Liver (tissue), 9 donors: ENCODE measurements around the gene AP2A2. TPM values are rescaled to one million over a fixed set of nuclear protein-coding genes. Genes with fewer than 3 reads are reported as not detected.

Experiments
- DNase-seq: peaks from one replicate; pipeline ENCODE4 v3.0.0-alpha.2; 2017; ENCODE audit warnings: low spot score
- H3K27ac ChIP-seq, 2 donors: one replicate each; pipeline ENCODE4 v1.7.0; 2013; ENCODE audit warnings: inconsistent platforms in 2 of 2, low read length in 2 of 2, control low read depth in 1 of 2, low read depth in 1 of 2, mild to moderate bottlenecking in 1 of 2
- H3K27me3 ChIP-seq, 4 donors: one replicate each; pipeline versions ENCODE4 v1.6.1 to v1.7.0; 2013; ENCODE audit warnings: low read length in 3 of 4, inconsistent platforms in 1 of 4, mild to moderate bottlenecking in 1 of 4, moderate library complexity in 1 of 4; ENCODE audit not compliant: control insufficient read depth in 4 of 4, insufficient read depth in 4 of 4
- H3K36me3 ChIP-seq, 4 donors: one replicate each; pipeline versions ENCODE4 v1.6.1 to v1.7.0; 2013; ENCODE audit warnings: low read length in 3 of 4, mild to moderate bottlenecking in 3 of 4, low read depth in 1 of 4, moderate library complexity in 1 of 4; ENCODE audit not compliant: control insufficient read depth in 4 of 4, insufficient read depth in 3 of 4
- H3K4me1 ChIP-seq, 4 donors: one replicate each; pipeline versions ENCODE4 v1.6.1 to v1.7.0; 2013; ENCODE audit warnings: low read length in 3 of 4, mild to moderate bottlenecking in 3 of 4, moderate library complexity in 1 of 4; ENCODE audit not compliant: control insufficient read depth in 4 of 4, insufficient read depth in 4 of 4
- H3K4me3 ChIP-seq, 3 donors: one replicate each; pipeline versions ENCODE4 v1.6.1 to v1.7.0; 2013; ENCODE audit warnings: low read length in 3 of 3, control low read depth in 1 of 3, low read depth in 1 of 3, mild to moderate bottlenecking in 1 of 3
- H3K9ac ChIP-seq, 2 donors: one replicate each; pipeline ENCODE4 v1.7.0; 2013; ENCODE audit warnings: low read length in 2 of 2, mild to moderate bottlenecking in 2 of 2, moderate library complexity in 2 of 2, control low read depth in 1 of 2, low read depth in 1 of 2
- H3K9me3 ChIP-seq, 4 donors: one replicate each; pipeline versions ENCODE4 v1.6.1 to v1.7.0; 2013; ENCODE audit warnings: low read length in 3 of 4; ENCODE audit not compliant: control insufficient read depth in 4 of 4
- ATF3 ChIP-seq: IDR thresholded peaks from 2 replicates; pipeline ENCODE4 v1.6.1; 2016; ENCODE audit warnings: antibody characterized with exemption
- CTCF ChIP-seq: fragments of 150-350 bp; IDR thresholded peaks from 2 replicates; pipeline ENCODE4 v1.5.1; 2017; ENCODE audit warnings: improper control_type of control experiment, low read depth, low read length; ENCODE audit not compliant: missing input control
- EGR1 ChIP-seq, 2 donors: IDR thresholded peaks; 2 replicates each; pipeline ENCODE4 v1.6.1; 2016 to 2018; ENCODE audit warnings: antibody characterized with exemption in 2 of 2, low read depth in 2 of 2
- FOXA1 ChIP-seq: IDR thresholded peaks from 2 replicates; pipeline ENCODE4 v1.6.1; 2016; ENCODE audit warnings: antibody characterized with exemption
- HNF4A ChIP-seq, 2 donors: conservative IDR thresholded peaks; 2 replicates each; pipeline ENCODE4 v1.6.1; 2016; ENCODE audit warnings: antibody characterized with exemption in 2 of 2, mild to moderate bottlenecking in 2 of 2
- HNF4G ChIP-seq: IDR thresholded peaks from 2 replicates; pipeline ENCODE4 v1.6.1; 2016; ENCODE audit warnings: antibody characterized with exemption
- JUND ChIP-seq, 2 donors: IDR thresholded peaks; 2 replicates each; pipeline ENCODE4 v1.6.1; 2016; ENCODE audit warnings: antibody characterized with exemption in 2 of 2
- MAX ChIP-seq: IDR thresholded peaks from 2 replicates; pipeline ENCODE4 v1.6.1; 2016; ENCODE audit warnings: antibody characterized with exemption
- RAD21 ChIP-seq, 2 donors: IDR thresholded peaks; 2 replicates each; pipeline ENCODE4 v1.6.1; 2016; ENCODE audit warnings: antibody characterized with exemption in 2 of 2, mild to moderate bottlenecking in 2 of 2
- REST ChIP-seq: IDR thresholded peaks from 2 replicates; pipeline ENCODE4 v1.6.1; 2016; ENCODE audit warnings: antibody characterized with exemption, mild to moderate bottlenecking
- RXRA ChIP-seq, 2 donors: IDR thresholded peaks; 2 replicates each; pipeline ENCODE4 v1.6.1; 2017 to 2018; ENCODE audit warnings: antibody characterized with exemption in 2 of 2, mild to moderate bottlenecking in 1 of 2
- TAF1 ChIP-seq: conservative IDR thresholded peaks from 2 replicates; pipeline ENCODE4 v1.6.1; 2016; ENCODE audit warnings: antibody characterized with exemption, mild to moderate bottlenecking
- YY1 ChIP-seq: IDR thresholded peaks from 2 replicates; pipeline ENCODE4 v1.6.1; 2016; ENCODE audit warnings: antibody characterized with exemption, mild to moderate bottlenecking
- ZBTB33 ChIP-seq: IDR thresholded peaks from 2 replicates; pipeline ENCODE4 v1.6.1; 2016; ENCODE audit warnings: antibody characterized with exemption
- WGBS: extraction: QIAGEN DNeasy Blood & Tissue Kit; methylation state at CpG from one replicate; pipeline ENCODE4 v1.1.7; 2013; 5-methylcytosine and 5-hydroxymethylcytosine counted together
- polyA plus RNA-seq, 2 donors: library from polyadenylated mRNA; stranded (reverse) in 1 of 2; unstranded in 1 of 2; fragments of 200-250 nt in 1 of 2; fragments of >200 nt in 1 of 2; fragmentation: Nextera tagmentation in 1 of 2; extraction: Ambion mirVana in 1 of 2; gene quantifications; one replicate each; pipeline versions ENCODE4 v1.2.1 to v1.2.3, GENCODE V29; 2013 to 2015
- total RNA-seq, 2 donors: library from RNA; depleted of rRNA; stranded (reverse); fragments of >200 nt; gene quantifications; one replicate each; pipeline ENCODE4 v1.2.3, GENCODE V29; 2014
- donor health status: healthy.
- donor health status: healthy.
- donor health status: healthy.
- donor health status: healthy.
- donor health status: healthy.

The AP2A2 gene
- total and polyA plus RNA-seq, 4 donors = 20.5 to 39.7 (median 23.8) TPM

- 78% methylated on average over 4 of the region's 4 CpGs for WGBS
- Histone ChIP-seq H3K27me3 (no peaks in the 10 kb centered on the region), H3K4me1 (peaks cover 1 to 49% (median 36%) of the 10 kb centered on the region in 4 donors), H3K36me3 (no peaks in the 10 kb centered on the region), H3K9me3 (no peaks in the 10 kb centered on the region), H3K9ac (no peak overlapping the region), H3K27ac (no peak overlapping the region), H3K4me3 (no peak overlapping the region)
- DNase-seq = no peak
- TF ChIP-seq JUND (IDR thresholded peaks at IDR 0.05) (no peak), REST (no peak), FOXA1 (no peak), CTCF (no peak)
Observed at GRCh38 chr11:913043-913442, 12.6 kb upstream of the AP2A2 start.

- Histone ChIP-seq H3K36me3 (no peaks in the 10 kb centered on the region), H3K9ac (peak overlapping the region; percentile 49 to 60), H3K27ac (peak overlapping the region; percentile 93 to 96), H3K4me1 (peaks cover 1 to 46% (median 35%) of the 10 kb centered on the region in 4 donors), H3K9me3 (no peaks in the 10 kb centered on the region), H3K4me3 (peak overlapping the region; percentile 8 to 57 (median 35)), H3K27me3 (no peaks in the 10 kb centered on the region)
- 35% methylated on average over 5 of the region's 5 CpGs for WGBS
- TF ChIP-seq TAF1 (no peak), ATF3 (no peak), JUND (IDR thresholded peaks at IDR 0.05) (no peak), RAD21 (IDR thresholded peaks at IDR 0.05) (no peak)
- no peak for DNase-seq
Observed at GRCh38 chr11:914204-914603, 11.5 kb upstream of the AP2A2 start.

GRCh38 chr11:914747-915501 lies 10.7 kb upstream of the AP2A2 start:
- no peaks in the 10 kb centered on the region for H3K9me3 ChIP-seq
- whole genome bisulfite sequencing = 26% methylated on average over 21 of the region's 21 CpGs
- peaks cover 1 to 41% (median 28%) of the 10 kb centered on the region in 4 donors for H3K4me1 ChIP-seq
- no peaks in the 10 kb centered on the region for H3K36me3 ChIP-seq
- no peaks in the 10 kb centered on the region for H3K27me3 ChIP-seq
- peak overlapping the region in 2 of 3 donors; percentile 35 to 57 for H3K4me3 ChIP-seq
- peak; percentile 79 for DNase-seq
- peak overlapping the region; percentile 60 to 68 for H3K9ac ChIP-seq
- H3K27ac ChIP-seq = peak overlapping the region; percentile 93 to 96
- TF ChIP-seq RAD21 (IDR thresholded peaks at IDR 0.05) = peak; percentile 26 to 34
- peak; percentile 71 for TF ChIP-seq YY1
- peak; percentile 86 for TF ChIP-seq ZBTB33
- TF ChIP-seq EGR1 (IDR thresholded peaks at IDR 0.05; ENCODE audit: low read depth in 2 of 2) = peak in 1 of 2 donors; percentile 66
- peak; percentile 98 for TF ChIP-seq MAX
- TF ChIP-seq RXRA (IDR thresholded peaks at IDR 0.05) = peak; percentile 94 to 98
- peak; percentile 55 for TF ChIP-seq REST
- TF ChIP-seq ATF3 = peak; percentile 50
- TF ChIP-seq HNF4G = peak; percentile 39
- peak; percentile 69 to 76 for TF ChIP-seq HNF4A (conservative IDR thresholded peaks at IDR 0.05)
